Stimulated activated CD8-positive, alpha-beta memory T cell treated with anti-CD3 and anti-CD28 coated beads, Interleukin-7, amount 100 ng/mL, for 1 hour (primary cell): ENCODE measurements around the gene FBXO45.
"Not testable (repeated sequence)": the region's sequence is repeated elsewhere in the genome, so short reads cannot be mapped to it uniquely, and the experiment has no call there.

ENCODE experiments used
- DNase-seq, 2 donors: peaks; one replicate each; pipeline ENCODE4 v3.0.0-alpha.2; 2020; ENCODE audit warnings: low read depth in 2 of 2

FBXO45 gene, protein sequence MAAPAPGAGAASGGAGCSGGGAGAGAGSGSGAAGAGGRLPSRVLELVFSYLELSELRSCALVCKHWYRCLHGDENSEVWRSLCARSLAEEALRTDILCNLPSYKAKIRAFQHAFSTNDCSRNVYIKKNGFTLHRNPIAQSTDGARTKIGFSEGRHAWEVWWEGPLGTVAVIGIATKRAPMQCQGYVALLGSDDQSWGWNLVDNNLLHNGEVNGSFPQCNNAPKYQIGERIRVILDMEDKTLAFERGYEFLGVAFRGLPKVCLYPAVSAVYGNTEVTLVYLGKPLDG

DNA sequence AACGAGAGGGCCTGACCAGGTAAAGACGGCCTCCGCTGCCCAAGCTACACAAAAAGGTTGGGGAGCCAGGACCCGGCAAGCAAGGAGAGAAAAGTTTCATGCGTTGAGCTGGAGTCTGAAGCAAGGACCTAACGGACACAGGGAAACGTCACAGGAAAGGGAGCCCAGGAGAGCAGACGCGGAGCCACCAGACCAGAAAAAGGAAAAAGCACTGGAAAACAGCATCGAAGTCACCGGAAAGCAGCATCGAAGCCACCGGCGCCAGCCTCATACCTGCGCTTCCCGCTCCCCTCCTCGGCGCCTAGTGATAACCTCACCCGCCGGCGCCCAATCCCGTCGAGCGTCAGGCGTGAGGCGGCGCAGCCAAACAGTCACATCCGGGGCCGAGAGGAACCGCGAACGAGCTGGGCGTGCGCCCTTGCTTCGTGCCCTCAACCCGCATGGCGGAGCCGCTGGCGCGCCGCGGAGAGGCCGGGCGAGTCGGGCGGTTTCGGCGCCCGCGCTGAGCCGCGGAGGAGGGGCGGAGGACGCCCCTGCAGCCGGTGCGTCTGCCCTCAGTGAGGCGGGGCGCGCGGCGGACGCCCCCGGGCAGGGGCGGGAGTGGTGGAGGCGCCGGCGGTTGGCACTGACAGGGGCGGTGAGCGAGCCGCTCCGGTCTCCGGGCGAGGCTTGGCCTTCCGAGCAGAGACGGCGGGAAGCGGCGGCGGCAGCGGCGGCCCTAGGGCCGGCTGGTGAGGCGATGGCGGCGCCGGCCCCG lies at the start of gene FBXO45, which contains the start of gene WDR53:
Gene FBXO45 (plus strand): TSS at position 415 of the 757 bp plus-strand sequence. CDS start 325 bp downstream, at position 740.
Gene WDR53 (minus strand): TSS at position 309 of the 757 bp plus-strand sequence. CDS start 7,079 bp downstream, outside the sequence.
- peak; percentile 90 to 91 for DNase-seq

DNA sequence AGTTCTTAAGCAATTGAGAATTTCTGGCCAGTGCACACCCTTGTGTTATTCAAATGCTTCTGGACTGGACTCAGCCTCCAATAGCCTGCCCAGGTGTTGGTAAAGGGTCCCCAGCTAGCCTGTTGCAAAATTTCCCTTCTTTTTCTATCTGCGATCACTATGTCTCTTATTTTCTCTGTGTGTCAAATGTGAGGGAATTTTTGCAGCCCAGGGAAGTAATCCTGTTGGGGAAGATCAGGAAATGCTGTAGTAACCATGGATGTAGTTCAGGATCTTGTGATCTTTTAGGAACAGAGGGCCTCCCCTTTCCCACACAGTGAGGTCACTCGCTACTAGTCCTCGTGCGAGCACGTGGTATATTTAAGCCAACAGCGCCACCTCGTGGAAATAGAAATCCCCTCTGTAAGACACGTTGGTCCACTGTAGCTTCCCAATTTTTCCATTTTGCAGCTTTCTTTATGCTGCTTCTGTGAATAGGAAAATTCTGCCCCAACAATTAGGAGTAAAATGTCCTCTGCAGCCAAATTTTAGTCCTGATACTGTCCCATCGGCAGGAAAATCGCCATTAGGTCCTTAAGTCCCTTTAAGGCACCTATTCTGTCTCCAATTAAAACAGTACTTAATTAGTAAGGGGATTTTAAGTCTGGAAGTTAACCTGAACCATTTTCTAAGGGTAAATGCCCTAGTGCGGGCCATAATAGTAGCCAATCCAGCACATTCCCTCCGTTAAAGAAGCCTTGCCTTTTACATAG lies 49.3 kb upstream of the FBXO45 start:
- DNase-seq: peak in 1 of 2 donors; percentile 30

DNA sequence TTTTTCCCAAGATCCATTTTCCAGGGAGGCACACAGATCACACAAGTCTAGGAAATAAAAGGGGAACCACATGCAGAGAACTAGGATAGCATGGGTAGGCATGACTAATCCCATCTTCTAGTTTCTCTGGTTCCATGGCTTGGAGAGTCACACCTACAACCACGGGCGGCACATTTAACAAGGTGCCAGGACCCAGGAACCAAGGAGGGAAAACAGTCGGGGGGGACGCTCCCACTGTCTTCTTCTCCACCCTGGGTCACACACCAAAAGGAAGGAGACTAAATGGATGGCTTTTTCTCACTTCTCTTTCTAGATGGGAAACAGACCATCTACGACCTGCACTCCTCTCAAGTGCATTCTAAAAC lies 48.8 kb upstream of the FBXO45 start:
- no peak for DNase-seq

DNA sequence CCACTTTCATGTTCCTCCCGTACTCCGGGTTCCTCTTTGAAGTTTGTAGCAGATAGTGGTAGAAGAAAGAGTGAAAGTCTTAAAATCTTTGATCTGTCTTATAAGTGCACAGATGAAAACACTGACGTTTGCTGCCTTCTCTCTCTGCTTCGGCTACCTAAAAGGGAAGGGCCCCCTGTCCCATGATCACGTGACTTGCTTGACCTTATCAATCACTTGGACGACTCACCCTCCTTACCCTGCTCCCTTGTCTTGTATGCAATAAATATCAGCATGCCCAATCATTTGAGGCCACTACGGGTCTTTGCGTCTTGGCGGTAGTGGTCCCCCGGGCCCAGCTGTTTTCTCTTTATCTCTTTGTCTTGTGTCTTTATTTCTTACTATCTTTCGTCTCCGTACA lies 47.2 kb upstream of the FBXO45 start:
- not testable (repeated sequence) for DNase-seq

DNA sequence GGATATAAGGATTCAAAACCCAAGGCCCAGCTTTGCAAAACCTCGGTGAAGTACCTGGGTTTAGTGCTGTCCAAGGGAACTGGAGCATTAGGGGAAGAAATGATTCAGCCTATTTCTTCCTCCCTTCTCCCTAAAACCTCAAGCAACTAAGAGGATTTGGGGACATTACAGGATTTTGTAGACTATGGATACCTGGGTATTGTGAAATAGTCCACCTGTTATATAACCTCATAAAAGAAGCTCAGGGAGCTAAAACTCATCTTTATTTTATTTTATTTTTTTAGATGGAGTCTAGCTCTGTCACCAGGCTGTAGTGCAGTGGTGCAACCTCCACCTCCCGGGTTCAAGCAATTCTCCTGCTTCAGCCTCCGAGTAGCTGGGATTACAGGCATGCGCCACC lies 44.6 kb upstream of the FBXO45 start:
- DNase-seq: no peak

DNA sequence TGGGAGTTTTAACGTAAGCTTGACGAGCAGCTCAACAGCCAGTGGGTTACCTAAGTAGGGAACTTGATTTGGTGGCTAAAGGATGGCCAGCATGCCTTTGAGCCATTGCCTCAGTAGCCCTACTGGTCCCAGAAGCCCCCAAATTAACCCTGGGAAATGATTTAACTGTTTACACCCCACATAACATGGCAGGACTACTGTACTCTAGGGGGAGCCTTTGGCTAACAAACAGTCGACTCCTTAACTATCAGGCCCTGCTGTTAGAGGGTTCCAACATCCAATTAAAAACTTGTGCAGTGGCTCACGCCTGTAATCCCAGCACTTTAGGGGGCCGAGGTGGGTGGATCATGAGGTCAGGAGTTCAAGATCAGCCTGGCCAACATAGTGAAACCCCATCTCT lies 43.9 kb upstream of the FBXO45 start:
- DNase-seq: no peak

DNA sequence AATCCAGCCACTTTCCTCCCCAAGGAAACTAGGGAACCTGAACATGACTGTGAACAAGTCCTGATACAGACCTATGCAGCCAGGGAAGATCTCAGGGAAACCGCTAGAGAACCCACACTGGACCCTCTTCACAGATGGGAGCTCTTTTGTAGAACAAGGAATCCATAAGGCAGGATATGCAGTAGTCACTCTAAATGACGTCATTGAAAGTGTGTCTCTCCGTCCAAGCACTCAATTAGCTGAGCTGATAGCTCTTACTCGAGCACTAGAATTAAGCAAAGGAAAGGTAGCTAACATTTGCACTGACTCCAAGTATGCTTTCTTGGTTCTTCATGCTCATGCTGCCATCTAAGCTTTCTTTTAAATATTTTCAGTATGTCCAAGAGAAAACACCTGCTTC lies 43.3 kb upstream of the FBXO45 start:
- DNase-seq: no peak

DNA sequence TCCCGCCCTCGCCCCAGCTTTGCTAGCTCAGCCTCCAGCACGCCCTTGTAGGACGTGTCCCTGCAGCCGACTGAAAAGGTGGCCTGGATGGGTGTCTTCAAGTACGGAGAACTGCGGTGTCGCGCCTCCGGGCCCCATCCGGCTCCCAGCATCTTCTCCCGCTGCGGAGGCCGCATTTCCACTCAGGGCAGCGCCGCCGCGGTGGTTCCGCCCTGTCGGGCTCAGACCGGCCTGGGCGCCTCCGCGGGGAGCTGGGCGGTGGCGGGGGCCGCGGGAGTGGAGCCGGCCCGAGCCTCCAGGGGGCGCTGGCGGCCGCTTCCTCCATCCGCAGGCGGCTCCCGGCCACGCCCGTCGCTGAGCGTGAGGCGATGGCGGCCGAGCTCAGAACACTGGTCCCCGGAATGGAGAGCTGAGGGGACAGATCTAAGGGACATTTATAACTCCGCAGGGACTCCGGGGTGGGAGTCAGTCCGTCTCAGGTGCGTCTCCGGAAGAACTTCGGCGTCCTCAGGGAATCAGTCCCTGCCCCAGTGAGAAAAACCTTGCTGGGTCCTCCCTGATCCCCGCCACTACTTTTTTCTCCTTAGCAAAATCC lies 39.7 kb upstream of the FBXO45 start:
- peak; percentile 48 to 72 for DNase-seq

DNA sequence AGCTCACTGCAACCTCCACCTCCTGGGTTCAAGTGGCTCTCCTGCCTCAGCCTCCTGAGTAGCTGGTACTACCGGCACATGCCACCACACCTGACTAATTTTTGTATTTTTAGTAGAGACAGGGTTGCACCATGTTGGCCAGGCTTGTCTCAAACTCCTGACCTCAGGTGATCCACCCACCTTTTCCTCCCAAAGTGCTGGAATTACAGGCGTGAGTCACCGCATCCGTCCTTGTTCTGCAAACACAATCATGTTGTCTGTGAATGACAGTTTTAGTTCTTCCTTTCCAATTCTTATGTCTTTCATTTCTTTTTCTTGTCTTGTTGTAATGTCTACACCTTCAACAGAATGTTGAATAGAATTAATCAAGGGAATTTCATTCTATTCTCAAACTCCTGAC lies 37.0 kb upstream of the FBXO45 start:
- no peak for DNase-seq

DNA sequence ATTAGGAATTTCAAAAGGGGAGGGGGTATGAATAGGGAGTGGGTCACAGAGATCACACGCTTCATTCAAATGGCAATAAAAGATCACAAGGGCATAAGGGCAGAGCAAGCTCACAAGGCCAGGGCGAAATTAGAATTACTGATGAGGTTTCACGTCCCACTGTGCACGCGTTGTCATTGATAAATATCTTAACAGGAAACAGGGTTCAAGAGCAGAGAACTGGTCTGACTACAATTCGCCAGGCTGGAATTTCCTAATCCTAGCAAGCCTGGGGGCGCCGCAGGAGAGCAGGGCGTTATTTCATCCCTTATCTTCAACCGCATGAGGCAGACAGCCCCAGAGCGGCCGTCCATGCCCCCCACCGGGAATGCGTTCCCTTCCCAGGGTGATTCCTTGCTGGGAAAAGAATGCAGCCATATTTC lies 35.2 kb upstream of the FBXO45 start:
- no peak for DNase-seq

DNA sequence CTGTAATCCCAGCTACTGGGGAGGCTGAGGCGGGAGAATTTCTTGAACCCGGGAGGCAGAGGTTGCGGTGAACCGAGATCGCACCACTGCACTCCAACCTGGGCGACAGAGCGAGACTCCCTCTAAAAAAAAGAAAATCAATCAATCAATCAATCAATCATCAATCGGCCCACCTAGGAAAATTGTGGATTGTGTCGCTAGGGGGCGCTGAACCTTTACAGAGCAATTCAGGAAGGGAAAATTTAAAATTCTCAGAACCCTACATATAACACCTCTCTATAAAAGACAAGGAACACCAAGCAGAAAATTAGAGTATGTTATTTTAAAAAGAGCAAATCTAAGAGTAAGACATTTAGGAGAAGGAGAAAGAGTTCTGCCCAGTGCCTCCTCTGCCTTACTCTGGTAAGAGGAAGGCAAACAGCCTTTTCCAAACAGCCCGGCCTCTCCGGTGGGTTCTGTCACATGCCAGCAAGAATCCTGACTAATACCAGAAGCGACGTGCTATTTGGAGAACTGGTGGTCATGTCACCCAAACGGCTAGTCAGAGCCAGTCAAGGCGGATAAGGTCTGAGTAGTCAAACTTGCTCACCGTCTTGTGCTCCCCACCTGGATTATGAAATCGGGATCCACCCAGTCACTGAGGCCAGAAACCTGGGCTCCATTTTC lies 31.0 kb upstream of the FBXO45 start:
- peak; percentile 22 to 52 for DNase-seq

DNA sequence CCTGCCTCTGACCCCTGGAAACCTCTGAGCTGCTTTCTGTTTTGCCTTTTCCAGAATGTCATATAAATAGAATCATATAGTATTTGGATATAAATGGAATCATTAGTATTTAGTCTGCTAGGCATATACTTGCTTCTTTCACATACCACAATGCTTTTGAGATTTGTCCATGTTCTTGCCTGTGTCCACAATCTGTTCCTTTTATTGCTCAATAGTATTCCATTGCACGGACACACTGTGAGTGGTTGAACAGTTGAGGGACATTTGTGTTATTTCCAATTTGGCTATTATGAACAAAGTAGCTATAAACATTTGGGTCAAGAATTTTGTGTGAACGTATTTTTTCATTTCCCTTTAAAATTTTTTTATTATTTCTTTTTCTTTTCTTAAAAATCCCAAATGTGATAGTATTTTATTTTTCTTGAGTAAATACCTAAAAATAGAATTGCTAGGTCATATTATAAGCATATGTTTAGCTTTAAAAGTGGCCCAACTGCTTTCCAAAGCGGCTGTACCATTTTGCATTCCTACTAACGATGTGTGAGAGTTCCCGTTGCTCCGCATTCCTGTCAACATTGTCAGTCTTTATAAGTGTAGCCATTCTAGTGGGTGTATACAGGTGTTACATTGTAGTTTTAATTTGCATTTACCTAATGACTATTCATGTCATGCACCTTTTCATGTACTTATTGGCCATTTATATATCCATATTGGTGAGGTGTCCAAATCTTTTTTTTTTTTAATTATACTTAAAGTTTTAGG lies 26.6 kb upstream of the FBXO45 start:
- no peak for DNase-seq

DNA sequence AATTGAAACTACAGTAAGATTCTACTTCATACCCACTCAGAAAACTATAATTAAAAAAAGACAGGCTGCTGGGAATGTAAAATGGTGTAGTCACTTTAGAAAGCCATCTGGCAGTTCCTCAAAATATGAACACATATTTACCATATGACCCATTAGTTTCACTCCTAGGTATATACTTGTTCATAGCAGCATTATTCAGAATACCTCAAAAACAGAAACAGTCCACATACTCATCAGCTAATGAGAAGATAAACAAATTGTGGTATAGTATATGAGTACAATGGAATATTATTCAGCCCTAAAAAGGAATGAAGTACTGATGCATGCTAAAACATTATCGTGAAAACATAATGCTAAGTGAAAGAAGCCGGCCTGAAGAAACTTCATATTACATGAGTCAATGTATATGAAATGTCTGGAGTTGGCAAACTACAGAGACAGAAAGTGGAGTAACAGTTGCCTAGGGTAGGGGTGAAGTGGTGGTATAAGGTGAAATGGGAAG lies 23.9 kb upstream of the FBXO45 start:
- no peak for DNase-seq

DNA sequence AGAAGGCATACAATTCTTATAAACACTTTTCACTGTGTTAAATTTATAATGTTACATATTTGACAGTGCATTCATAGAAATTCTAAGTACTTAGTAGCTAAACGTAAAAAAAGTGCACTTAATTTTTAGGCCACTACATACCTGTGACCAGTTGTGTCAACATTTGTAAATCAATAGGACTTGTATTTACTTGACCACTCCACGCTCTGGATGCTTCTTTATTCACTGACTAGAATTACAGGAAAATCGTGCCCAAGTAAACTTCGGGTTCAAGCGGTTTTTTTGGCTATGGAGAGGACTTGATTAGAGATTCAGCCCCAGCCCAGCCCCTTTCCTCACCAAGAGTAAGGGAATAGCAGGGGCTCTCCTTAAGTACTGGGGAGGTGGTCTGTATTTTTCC lies 21.9 kb upstream of the FBXO45 start:
- DNase-seq: no peak

DNA sequence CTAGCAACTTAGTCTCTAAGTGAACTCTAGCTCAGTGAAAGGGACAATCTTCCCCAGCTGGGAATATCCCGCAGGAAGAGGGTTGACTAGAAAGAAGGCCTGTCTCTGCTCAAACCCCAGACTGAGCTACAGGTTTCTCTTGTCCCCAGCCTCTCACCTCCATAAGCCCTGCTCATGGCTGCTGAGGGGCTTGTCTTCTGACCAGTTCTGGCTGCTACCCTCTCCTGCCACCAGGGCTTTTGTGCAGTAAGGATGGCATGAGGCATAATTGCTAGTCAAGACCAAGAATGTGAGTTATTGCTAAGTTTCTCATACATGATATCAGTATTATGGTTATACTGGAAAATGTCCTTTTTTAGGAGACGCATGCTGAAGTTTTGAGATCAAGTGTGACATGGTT lies 21.4 kb upstream of the FBXO45 start:
- DNase-seq: no peak

DNA sequence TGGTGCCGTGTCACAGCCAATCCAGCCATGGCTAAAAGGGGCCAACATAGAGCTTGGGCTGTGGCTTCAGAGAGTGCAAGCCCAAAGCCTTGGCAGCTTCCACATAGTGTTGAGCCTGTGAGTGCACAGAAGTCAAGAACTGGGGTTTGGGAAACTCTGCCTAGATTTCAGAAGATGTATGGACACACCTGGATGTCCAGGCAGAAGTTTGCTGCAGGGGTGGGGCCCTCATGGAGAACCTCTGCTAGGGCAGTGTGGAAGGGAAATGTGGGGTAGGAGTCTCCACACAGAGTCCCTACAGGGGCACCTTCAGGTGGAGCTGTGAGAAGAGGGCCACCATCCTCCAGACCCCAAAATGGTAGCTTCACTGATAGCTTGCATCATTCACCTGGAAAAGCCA lies 19.1 kb upstream of the FBXO45 start:
- DNase-seq: not testable (repeated sequence)

DNA sequence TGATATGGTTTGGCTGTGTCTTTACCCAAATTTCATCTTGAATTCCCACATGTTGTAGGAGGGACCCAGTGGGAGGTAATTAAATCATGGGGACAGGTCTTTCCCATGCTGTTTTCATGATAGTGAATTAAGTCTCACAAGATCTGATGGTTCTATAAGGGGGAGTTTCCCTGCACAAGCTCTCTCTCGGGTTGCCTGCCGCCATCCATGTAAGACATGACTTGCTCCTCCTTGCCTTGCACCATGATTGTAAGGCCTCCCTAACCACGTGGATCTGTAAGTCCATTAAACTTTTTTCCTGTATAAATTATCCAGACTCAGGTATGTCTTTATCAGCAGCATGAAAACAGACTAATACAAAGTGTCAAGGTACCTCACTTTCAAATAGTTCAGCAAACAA lies 18.3 kb upstream of the FBXO45 start:
- not testable (repeated sequence) for DNase-seq

DNA sequence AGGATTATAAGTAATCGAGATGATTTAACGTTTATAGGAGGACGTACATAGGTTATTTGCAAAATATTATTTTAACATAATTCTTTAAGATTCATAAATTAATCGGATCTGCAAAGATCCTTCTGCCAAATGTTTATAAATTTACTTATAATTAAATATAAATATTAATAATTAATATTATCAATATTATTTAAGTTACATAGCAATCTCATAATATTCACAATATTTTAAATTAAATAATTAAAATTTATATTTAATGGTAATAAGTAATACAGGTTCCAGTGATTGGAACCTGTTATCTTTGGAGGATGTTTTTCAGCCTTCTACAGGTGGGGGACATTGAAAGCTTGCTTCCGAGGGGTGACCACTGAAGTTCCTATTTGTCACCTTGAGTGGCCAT lies 16.2 kb upstream of the FBXO45 start:
- no peak for DNase-seq

DNA sequence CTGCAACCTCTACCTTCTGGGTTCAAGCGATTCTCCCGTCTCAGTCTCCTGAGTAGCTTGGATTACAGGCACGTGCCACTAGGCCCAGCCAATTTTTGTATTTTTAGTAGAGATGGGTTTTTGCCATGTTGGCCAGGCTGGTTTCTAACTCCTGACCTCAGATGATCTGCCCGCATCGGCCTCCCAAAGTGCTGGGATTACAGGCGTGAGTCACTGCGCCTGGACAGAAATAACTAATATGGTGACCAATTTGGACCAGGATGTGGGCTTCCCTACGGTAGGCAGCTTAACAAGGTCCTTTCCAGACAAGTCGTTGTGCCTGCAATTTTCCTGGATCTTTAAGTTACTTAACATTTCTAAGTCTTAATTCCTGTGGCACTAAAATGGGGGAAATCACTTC lies 14.9 kb upstream of the FBXO45 start:
- DNase-seq: no peak

DNA sequence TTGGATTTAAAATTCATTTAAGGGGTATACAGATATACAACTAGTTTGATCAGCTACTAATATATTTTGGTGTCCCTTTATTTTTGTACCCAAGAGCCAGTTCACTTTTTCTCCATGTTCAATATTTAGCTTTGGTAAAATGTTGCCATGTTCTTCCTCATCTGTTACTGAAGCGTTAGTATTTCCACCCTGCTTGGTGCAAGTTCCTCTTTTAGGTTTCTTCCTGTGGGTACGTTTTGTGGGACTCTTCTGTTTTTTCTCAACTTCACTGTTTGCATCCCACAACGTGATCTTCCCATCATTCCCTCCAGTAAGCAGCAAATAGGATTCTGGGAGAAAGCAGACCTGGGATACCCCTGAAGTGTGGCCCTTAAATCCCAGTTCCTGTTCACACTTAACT lies 14.3 kb upstream of the FBXO45 start:
- no peak for DNase-seq

DNA sequence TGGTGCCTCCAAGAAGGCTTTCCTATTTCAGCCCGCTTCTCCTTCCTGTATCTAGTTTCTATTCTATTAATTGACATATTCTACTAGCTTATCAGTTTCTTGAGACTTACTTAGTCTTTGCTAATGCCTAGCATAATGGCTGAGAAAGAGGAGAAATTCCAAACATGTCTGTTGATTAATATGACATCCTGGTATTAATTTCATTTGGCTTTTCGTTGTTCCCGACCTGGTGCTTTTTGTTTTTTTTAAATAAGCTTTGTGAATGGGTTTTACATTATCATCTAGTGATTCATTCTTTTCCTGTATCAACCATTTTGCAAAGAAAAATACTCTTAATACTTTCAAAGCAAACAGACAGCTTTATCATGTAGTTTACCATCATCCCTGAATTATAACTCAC lies 13.2 kb upstream of the FBXO45 start:
- no peak for DNase-seq
